Measurements from ENCODE around the gene ATAD3B. TPM values are rescaled to one million over a fixed set of nuclear protein-coding genes. Genes with fewer than 3 reads are reported as not detected.

Gene ATAD3B
- total and polyA plus RNA-seq, 2 of the 13 experiments (the other 11 are each of a cell fraction or from before 2014, with no cell fraction given): 9.6 to 31.1 TPM

- 0 out of 2 replicates have a peak, but pooled peaks have one; percentile 57 for TF ChIP-seq ZNF512 (CRISPR knock-in tag; IDR thresholded peaks at IDR 0.05)
- no peak for TF ChIP-seq ZFP82 (CRISPR knock-in tag; IDR thresholded peaks at IDR 0.05; ENCODE audit: borderline replicate concordance)
- TF ChIP-seq POLR2AphosphoS2 (IDR thresholded peaks at IDR 0.05; ENCODE audit: low read depth, low read length): no peak
- no peak for TF ChIP-seq SCMH1 (CRISPR knock-in tag; IDR thresholded peaks at IDR 0.05; ENCODE audit: borderline replicate concordance)
- TF ChIP-seq GATAD2A (CRISPR knock-in tag; IDR thresholded peaks at IDR 0.05): peak; percentile 81
- 0 out of 2 replicates have a peak, but pooled peaks have one; percentile 34 for TF ChIP-seq PCBP1 (IDR thresholded peaks at IDR 0.05; ENCODE audit: borderline replicate concordance, low read depth, low read length)
- TF ChIP-seq XRCC5 (optimal IDR thresholded peaks at IDR 0.05; ENCODE audit: low read length): peak; percentile 88
- no peak for TF ChIP-seq ZNF33B (CRISPR knock-in tag; IDR thresholded peaks at IDR 0.05)
- TF ChIP-seq ATF1 (CRISPR knock-in tag; IDR thresholded peaks at IDR 0.05): no peak
- no peak for TF ChIP-seq KDM1A (CRISPR knock-in tag; IDR thresholded peaks at IDR 0.05)
- no peak for TF ChIP-seq ZNF839 (CRISPR knock-in tag; IDR thresholded peaks at IDR 0.05; ENCODE audit: borderline replicate concordance)
- TF ChIP-seq ZBTB14 (CRISPR knock-in tag; IDR thresholded peaks at IDR 0.05): no peak
- TF ChIP-seq ZNF292 (CRISPR knock-in tag; IDR thresholded peaks at IDR 0.05; ENCODE audit: borderline replicate concordance, low read depth): no peak
- no peak for TF ChIP-seq ZNF790 (CRISPR knock-in tag; IDR thresholded peaks at IDR 0.05; ENCODE audit: borderline replicate concordance)
- peak; percentile 87 for TF ChIP-seq RXRA (CRISPR knock-in tag; IDR thresholded peaks at IDR 0.05)
- no peak for TF ChIP-seq SUZ12 (IDR thresholded peaks at IDR 0.05; ENCODE audit: low read depth, low read length)
- TF ChIP-seq ZNF772 (CRISPR knock-in tag; IDR thresholded peaks at IDR 0.05): 0 out of 2 replicates have a peak, but pooled peaks have one; percentile 47
- TF ChIP-seq ATF7-NPFF (CRISPR knock-in tag; IDR thresholded peaks at IDR 0.05; ENCODE audit: low read depth): 0 out of 2 replicates have a peak, but pooled peaks have one; percentile 30
- peak; percentile 42; the same call in 1 of the 2 replicates for TF ChIP-seq ZNF12 (CRISPR knock-in tag; IDR thresholded peaks at IDR 0.05)
- no peak for TF ChIP-seq ZNF841 (CRISPR knock-in tag; IDR thresholded peaks at IDR 0.05; ENCODE audit: borderline replicate concordance)
- no peak for TF ChIP-seq FOXA1 (IDR thresholded peaks at IDR 0.05)
- 0 out of 2 replicates have a peak, but pooled peaks have one; percentile 28 for TF ChIP-seq FOXA1 (CRISPR knock-in tag; IDR thresholded peaks at IDR 0.05)
- TF ChIP-seq ETV5 (CRISPR knock-in tag; IDR thresholded peaks at IDR 0.05; ENCODE audit: borderline replicate concordance): peak; percentile 10; the same call in 1 of the 2 replicates
- no peak for TF ChIP-seq ZNF451 (CRISPR knock-in tag; IDR thresholded peaks at IDR 0.05)
- no peak for TF ChIP-seq JARID2 (CRISPR knock-in tag; IDR thresholded peaks at IDR 0.05; ENCODE audit: insufficient replicate concordance)
- no peak for TF ChIP-seq THAP8 (CRISPR knock-in tag; IDR thresholded peaks at IDR 0.05; ENCODE audit: borderline replicate concordance)
- TF ChIP-seq MTF1 (CRISPR knock-in tag; IDR thresholded peaks at IDR 0.05): no peak
- TF ChIP-seq ELF4 (CRISPR knock-in tag; IDR thresholded peaks at IDR 0.05; ENCODE audit: borderline replicate concordance): no peak
These were observed 30.3 kb upstream of the ATAD3B start (continued) for GRCh38 chr1:1441002-1441888.
